NCI-H345 treated with DMSO at 0.1 percent for 48 hours (cell line): Measurements from ENCODE around the gene KCNN3.
"Not testable (repeated sequence)": the region's sequence is repeated elsewhere in the genome, so short reads cannot be mapped to it uniquely, and the experiment has no call there.

Experiments used
- DNase-seq: peaks from one replicate; lab custom pipeline; 2025; ENCODE audit not compliant: unreplicated experiment; lab: John Stamatoyannopoulos, UW

The KCNN3 gene

DNA sequence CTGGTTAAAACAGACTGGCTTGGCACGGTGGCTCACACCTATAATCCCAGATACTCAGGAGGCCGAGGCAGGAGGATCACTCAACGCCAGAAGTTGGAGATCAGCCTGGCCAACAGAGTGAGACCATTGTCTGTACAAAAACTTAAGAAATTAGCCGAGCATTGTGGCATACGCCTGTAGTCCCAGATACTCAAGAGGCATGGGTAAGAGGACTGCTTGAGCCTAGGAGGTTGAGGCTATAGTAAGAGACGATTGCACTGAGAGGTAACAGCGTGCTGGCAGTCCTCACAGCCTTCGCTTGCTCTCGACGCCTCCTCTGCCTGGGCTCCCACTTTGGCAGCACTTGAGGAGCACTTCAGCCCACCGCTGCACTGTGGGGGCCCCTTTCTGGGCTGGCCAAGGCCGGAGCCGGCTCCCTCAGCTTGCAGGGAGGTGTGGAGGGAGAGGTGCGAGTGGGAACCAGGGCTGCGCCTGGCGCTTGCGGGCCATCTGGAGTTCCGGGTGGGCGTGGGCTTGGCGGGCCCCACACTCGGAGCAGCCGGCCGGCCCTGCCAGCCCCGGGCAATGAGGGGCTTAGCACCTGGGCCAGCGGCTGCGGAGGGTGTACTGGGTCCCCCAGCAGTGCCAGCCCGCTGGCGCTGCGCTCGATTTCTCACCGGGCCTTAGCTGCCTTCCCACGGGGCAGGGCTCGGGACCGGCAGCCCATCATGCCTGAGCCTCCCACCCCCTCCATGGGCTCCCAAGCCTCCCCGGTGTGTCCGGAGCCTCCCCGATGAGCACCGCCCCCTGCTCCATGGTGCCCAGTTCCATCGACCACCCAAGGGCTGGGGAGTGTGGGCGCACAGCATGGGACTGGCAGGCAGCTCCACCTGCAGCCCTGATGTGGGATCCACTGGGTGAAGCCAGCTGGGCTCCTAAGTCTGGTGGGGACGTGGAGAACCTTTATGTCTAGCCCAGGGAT is 199.5 kb downstream of the KCNN3 start:
- not testable (repeated sequence) for DNase-seq

GRCh38 chr1:154669464-154670282 is 200.4 kb downstream of the KCNN3 start:
- DNase-seq = peak; percentile 95

- no peak for DNase-seq
Measured at GRCh38 chr1:154666051-154666790, 203.9 kb downstream of the KCNN3 start.

- DNase-seq = no peak
Measured at GRCh38 chr1:154664331-154665002, 205.6 kb downstream of the KCNN3 start.

DNA sequence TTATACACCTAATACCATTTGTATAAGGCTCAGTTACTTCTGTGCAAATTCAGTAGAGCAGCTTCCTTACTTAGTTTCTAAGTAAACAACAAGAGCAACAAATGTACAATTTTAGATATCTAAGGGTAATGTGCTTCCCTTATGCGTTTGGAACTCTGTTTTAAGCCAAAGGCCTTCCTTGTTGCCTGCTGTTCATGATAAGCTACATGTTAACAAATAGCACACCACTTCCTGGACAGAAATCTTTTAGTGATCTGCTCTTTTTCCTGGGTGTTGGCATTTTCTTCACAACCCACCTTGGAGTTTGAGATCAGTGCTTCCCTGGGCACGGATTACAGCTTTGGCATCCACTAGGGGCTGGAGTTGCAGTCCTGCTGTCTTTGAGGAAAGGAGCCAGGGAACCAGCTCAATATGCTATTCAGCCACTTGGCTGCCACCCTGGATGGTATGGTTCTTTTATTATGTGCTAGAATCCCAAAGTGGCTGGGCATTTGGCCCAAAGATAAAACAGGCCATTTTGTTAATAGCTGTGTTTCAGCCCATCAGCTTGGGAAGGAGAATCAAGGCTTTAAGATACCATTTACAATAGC is 206.5 kb downstream of the KCNN3 start:
- no peak for DNase-seq

GRCh38 chr1:154661110-154661509 is 209.0 kb downstream of the KCNN3 start:
- no peak for DNase-seq

GRCh38 chr1:154659823-154660592 is 210.1 kb downstream of the KCNN3 start:
- no peak for DNase-seq

DNA sequence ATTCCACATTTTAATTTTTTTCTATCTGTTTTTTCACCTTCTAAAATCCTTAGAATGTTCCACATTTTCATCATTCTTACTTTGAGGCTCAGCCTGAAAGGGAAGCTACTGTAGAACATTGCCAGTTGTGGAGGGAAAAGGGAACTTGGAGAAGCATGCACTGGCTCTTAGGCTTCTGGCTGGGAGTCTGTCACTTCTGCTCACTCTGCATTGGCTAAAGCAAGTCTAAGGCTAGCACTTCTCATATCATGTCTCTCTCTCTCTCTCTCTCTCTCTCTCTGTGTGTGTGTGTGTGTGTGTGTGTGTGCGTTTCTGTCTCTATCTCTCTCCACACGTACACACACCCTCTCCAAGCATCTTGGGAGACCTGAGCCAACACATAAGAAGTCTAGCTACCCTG is 212.5 kb downstream of the KCNN3 start:
- DNase-seq = no peak

- no peak for DNase-seq
Measured at GRCh38 chr1:154652893-154653292, 217.2 kb downstream of the KCNN3 start.
